ENCODE measurements around the gene COL16A1.

The COL16A1 gene

DNA sequence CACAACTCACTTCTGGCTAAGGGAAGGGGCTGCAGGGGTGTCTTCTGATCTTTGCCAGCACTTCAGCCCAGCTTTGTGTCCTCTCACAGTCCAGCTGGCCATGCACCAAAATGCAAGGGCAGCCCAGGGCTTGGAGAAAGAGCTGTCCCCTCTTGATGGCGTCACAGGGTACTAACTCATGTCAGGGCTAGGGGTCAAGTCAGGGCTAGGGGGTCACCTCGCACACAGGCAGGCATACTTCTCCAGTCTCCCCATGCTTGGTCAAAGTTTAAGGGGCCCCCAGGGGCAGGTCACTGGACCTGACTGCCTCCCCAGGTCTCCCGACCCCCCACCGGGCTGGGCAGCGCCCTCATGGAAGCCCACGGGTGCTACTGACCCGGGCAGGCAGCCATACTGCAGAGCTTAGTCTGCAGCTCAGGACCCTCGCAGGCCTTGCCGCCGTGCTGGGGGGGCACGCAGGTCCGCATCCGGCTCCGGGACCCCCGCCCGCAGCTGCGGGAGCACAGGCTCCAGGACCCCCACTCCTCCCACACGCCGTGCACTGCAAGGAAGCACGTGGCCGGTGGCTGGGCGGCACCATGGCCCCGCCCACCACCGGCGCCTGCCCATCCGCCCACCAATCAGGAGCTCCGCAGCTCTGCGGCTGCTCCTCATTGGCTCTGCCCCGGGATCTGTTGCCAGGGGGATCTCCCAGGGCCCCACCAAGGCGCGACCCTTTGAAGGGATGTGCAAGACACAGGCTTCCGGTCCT is 38.8 kb upstream of the COL16A1 start:
- H3K27me3 Mint-ChIP-seq, result no peaks in the 10 kb centered on the region
- no peaks in the 10 kb centered on the region for H3K36me3 Mint-ChIP-seq
- H3K27ac Mint-ChIP-seq, result no peak overlapping the region
- no peak for ATAC-seq
- H3K4me1 Mint-ChIP-seq, result peaks cover 67% of the 10 kb centered on the region
- no peak overlapping the region for H3K4me3 Mint-ChIP-seq
- H3K9me3 Mint-ChIP-seq, result no peaks in the 10 kb centered on the region

DNA sequence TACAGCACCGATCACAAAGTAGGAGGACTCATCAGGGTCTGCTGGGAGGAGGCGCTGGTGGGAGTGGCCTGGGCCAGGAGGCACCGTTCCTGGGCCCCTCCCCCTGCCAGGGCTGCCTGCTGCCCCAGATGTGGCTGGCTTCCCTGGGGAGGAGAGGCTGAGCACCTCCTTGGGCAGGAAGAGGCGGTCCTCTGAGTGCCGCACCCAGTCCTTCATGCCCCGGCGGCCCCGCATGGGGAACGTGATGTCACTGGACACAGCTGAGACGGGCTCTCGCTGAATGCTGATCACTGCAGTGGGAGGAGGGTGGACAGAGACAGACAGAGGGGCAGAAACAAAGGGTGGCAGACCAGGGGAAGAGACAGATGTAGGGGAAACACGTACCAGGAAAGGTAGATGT is 35.5 kb upstream of the COL16A1 start:
- ATAC-seq, result peak; percentile 80
- no peaks in the 10 kb centered on the region for H3K27me3 Mint-ChIP-seq
- no peaks in the 10 kb centered on the region for H3K9me3 Mint-ChIP-seq
- H3K4me3 Mint-ChIP-seq, result peak overlapping the region; percentile 55
- H3K4me1 Mint-ChIP-seq, result peaks cover 38% of the 10 kb centered on the region
- peak overlapping the region; percentile 74 for H3K27ac Mint-ChIP-seq
- H3K36me3 Mint-ChIP-seq, result no peaks in the 10 kb centered on the region

DNA sequence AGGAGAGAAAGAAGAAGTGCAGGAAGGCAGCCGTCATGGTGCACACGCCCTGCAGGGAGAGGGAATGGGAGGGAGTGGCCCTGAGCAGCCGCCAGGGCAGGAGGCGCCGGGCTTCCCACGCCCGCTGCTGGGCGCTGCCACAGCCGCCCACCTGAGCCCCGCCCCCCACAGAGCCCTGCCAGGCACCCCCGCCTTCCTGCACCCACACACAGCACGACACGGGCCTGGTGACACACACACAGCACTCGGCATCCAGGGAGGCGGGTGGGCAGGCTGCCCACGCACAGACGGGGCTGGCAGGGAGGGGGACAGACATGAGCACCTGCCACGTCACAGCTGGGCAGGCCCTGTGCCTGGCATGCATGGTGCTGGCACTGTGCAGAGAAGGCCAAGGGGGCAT is 32.9 kb upstream of the COL16A1 start:
- Mint-ChIP-seq H3K4me3 (no peak overlapping the region), H3K4me1 (peaks cover 27% of the 10 kb centered on the region)

DNA sequence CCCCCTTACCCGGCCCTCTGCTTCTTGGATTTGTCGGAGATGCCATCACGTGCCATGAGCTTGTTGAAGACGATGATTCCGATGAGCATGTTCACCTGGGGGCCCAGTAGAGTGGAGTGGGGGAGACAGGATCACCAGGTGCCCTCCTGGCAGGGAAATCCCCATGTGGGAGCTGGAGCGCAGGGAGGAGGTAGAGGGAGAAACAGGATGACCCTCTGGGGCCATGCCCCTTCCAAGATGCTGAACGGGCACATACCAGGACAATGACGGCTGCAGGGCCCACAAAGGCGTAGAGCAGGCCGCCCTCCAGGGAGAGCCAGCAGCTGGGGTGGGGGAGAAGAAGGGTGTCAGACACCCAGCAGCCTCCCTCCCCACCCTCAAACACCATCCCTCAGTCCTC is 31.8 kb upstream of the COL16A1 start:
- Mint-ChIP-seq H3K4me3 (no peak overlapping the region), H3K36me3 (no peaks in the 10 kb centered on the region), H3K27ac (no peak overlapping the region), H3K9me3 (no peaks in the 10 kb centered on the region), H3K4me1 (peaks cover 24% of the 10 kb centered on the region), H3K27me3 (peaks cover 9% of the 10 kb centered on the region)
- ATAC-seq, result no peak

More for the DNA sequence above, 32.9 kb upstream of the COL16A1 start:
- peaks cover 9% of the 10 kb centered on the region for H3K27me3 Mint-ChIP-seq
- H3K9me3 Mint-ChIP-seq, result no peaks in the 10 kb centered on the region
- H3K27ac Mint-ChIP-seq, result no peak overlapping the region
- no peak for ATAC-seq
- H3K36me3 Mint-ChIP-seq, result no peaks in the 10 kb centered on the region

DNA sequence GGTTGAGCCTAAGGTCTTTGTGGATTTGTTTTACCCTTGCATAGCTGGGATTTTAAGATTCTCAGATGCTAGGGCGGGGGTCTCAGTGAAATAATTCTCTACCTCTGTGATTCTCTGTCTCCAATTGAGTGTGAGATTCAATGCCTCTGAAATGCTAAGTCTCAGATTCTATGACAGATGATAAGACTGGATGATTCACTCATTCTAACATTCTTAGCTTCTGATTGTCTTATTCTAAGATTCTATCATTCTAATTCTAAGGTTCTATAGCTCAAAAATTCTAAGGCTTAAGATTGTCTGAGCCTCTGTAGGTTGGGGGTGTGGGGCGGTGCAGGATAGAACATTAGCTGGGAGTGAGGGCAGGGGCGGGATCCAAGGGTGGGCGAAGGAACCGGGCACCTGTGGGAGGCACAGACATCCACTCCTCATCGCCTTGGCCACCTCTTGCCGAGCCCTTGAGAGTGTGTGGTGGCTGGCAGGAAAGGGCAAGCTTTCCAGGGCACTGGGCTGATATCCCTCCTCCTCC is 30.8 kb upstream of the COL16A1 start:
- Mint-ChIP-seq H3K27ac (no peak overlapping the region), H3K36me3 (no peaks in the 10 kb centered on the region), H3K27me3 (peaks cover 11% of the 10 kb centered on the region), H3K4me1 (peaks cover 15% of the 10 kb centered on the region), H3K9me3 (no peaks in the 10 kb centered on the region), H3K4me3 (no peak overlapping the region)
- no peak for ATAC-seq

DNA sequence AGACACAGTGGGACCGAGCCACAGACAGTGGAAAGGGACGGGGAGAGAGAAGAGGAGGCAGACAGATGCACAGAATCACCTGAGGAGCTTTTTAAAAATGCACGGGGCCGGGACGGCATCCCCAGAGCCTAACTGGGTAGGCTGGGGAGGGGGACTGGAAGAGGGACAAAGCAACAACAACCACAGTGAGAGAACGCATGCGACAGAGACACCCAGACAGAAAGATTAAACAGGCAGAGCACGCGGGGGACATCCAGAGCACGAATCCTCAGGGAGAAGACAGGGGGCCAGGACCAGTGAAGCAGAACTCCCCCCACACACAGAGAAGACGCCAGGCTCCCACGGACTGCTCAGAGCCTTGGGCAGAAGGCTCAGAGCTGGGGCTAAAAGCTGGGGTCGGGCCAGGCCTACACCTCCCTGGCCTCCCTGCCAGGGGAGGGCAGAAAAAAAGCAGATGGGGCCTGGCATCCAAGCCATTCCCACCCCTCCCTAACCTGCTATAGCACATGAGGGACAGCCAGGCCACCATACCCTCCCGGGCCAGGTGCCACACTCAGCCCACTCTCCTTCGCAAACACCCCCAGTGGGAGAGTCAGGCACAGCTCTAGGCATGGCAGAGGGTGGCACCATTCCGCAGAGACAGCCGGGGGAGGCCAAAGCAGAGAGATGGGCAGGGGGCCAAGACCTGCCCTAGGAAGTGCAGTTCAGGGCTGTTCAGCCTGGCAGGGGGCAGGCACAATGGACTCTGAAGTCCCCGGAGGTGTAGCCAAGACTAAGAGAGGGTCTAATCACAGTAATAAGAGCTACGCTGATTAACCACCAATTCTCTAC is 29.8 kb upstream of the COL16A1 start:
- H3K4me3 Mint-ChIP-seq, result no peak overlapping the region

DNA sequence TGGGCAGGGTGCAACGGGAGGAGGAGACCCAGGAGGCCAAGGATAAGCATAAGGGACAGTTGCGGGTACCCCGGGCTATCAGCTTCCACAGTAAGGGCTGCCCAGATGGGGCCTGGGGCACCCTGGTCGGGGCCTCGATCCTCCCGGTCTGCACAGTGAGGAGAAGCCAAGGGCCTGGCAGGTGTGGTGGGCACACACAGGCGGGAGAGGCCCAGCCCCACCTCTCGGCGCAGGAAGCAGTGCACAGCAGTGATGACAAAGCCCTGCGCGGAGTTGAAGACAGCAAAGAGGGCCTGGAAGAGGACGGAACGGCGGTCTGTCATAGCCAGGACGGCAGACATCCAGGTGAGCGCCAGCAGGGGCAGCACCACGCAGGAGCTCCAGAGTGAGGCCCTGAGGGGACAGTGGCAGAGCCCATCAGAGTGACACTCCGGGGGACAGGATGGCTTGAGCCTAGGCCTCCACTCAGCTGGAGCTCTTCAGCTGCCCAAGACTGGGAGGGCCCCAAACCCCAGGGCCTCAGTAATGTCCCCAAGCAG is 29.0 kb upstream of the COL16A1 start:
- H3K27me3 Mint-ChIP-seq, result peaks cover 18% of the 10 kb centered on the region
- no peak overlapping the region for H3K27ac Mint-ChIP-seq
- no peak for ATAC-seq
- H3K4me3 Mint-ChIP-seq, result no peak overlapping the region
- no peaks in the 10 kb centered on the region for H3K36me3 Mint-ChIP-seq
- H3K9me3 Mint-ChIP-seq, result no peaks in the 10 kb centered on the region
- H3K4me1 Mint-ChIP-seq, result peaks cover 4% of the 10 kb centered on the region

More for the DNA sequence above, 29.8 kb upstream of the COL16A1 start:
- peaks cover 18% of the 10 kb centered on the region for H3K27me3 Mint-ChIP-seq
- no peak for ATAC-seq
- no peak overlapping the region for H3K27ac Mint-ChIP-seq
- H3K36me3 Mint-ChIP-seq, result no peaks in the 10 kb centered on the region
- no peaks in the 10 kb centered on the region for H3K9me3 Mint-ChIP-seq
- H3K4me1 Mint-ChIP-seq, result peaks cover 5% of the 10 kb centered on the region

DNA sequence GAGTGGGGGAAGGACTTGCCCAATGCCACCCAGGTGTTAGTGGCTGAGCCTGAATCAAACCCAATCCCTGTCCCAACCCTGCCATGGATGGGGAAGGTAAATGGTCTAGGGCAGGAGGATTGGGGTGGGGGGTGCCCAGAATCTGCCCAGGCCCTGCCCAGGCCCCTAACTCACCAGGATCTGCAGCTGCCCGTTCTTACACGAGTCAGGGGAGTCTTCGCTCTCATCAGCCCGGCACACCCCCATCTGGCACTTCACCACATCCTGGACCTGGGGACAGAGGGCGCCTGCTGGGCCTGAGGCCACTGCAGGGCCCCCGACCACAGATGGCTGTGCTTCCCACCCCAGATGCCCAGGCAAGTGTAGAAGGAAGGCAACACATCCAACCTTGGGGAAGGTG is 28.5 kb upstream of the COL16A1 start:
- H3K36me3 Mint-ChIP-seq, result no peaks in the 10 kb centered on the region
- no peak for ATAC-seq

DNA sequence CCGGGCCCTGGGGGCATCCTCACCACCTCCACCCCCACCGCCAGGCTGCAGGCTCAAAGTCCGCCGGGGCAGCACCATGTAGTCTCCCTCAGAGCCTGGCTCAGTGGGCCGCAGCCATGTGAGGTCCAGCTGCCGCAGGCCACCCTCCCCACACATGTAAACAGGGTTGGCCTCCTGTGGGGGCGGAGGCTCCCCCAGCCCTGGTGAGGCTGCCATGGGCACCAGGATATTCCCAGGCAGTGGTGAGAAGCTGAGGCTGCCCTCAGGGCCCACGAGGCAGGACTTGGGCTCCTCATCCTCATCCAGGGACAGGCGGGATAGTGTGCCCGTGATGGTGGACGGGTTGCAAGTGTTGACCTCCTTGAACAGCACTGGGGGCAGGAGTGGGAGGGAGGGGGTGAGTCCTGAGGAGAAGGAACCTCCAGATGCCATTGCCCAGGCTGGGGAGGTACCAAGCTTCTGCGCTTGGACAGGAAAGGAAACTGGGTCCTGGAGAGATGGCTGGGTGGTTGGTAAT is 27.3 kb upstream of the COL16A1 start:
- H3K36me3 Mint-ChIP-seq, result no peaks in the 10 kb centered on the region
- H3K27ac Mint-ChIP-seq, result no peak overlapping the region
- H3K4me1 Mint-ChIP-seq, result no peaks in the 10 kb centered on the region
- peaks cover 18% of the 10 kb centered on the region for H3K27me3 Mint-ChIP-seq
- no peaks in the 10 kb centered on the region for H3K9me3 Mint-ChIP-seq
- no peak overlapping the region for H3K4me3 Mint-ChIP-seq
- no peak for ATAC-seq

More for the DNA sequence above, 28.5 kb upstream of the COL16A1 start:
- no peak overlapping the region for H3K27ac Mint-ChIP-seq
- H3K4me1 Mint-ChIP-seq, result peaks cover 4% of the 10 kb centered on the region
- no peak overlapping the region for H3K4me3 Mint-ChIP-seq
- peaks cover 18% of the 10 kb centered on the region for H3K27me3 Mint-ChIP-seq
- H3K9me3 Mint-ChIP-seq, result no peaks in the 10 kb centered on the region

DNA sequence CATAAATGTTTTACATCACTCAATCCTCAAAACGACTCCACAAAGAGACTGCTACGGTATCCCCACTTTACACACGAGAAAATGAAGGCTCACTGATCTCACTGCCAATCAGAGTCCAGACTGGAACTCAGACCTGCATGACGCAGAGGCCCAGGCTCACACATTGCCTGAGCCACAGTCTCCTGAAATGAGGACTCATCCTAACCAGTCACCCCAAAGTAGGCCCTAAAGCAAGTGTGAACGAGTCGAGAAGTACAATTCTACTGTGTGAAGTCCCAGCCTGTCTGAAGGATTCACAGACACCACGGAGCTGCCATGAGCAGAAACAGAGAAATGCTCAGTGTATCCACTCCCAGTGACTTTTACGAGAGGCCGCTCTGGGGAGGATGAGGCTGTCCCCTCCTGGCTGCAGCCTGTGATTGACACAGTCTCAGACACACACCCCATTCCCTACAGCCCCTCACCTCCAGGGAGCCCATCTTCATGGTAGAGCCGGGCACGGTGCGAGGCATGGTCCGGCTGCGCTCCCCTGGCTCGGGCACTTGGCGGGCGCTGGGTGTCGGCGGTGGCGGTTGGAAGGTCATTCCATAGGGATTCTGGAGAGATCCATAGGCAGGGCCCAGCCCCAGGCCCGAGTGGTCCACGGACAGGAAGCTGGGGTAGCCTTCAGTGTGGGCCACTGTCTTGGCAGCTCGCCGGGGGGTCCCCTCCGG is 26.7 kb upstream of the COL16A1 start:
- Mint-ChIP-seq H3K4me1 (no peaks in the 10 kb centered on the region), H3K27me3 (peaks cover 18% of the 10 kb centered on the region), H3K27ac (no peak overlapping the region), H3K36me3 (no peaks in the 10 kb centered on the region), H3K4me3 (no peak overlapping the region), H3K9me3 (no peaks in the 10 kb centered on the region)
- no peak for ATAC-seq

DNA sequence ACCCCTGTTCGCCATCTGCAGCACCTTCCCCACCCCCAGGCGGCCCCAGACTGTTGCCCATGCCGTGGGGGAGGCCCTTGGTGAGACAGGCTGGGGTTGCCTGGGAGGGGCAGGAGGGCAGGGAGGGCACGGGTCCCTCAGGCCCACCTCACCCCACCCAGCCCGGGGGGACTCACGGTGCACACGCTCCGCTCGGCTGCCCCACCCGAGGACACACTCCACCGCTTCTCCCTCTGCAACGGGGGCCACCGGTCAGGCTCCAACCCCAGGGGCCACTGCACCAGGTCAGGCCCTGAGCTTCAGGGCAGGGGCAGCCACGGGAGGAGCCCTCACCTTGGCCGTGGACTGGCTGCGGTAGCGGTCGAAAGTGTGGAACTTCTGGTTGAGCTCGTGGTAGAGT is 24.0 kb upstream of the COL16A1 start:
- Mint-ChIP-seq H3K27me3 (peaks cover 12% of the 10 kb centered on the region), H3K36me3 (no peaks in the 10 kb centered on the region), H3K4me1 (no peaks in the 10 kb centered on the region), H3K27ac (no peak overlapping the region), H3K9me3 (no peaks in the 10 kb centered on the region), H3K4me3 (no peak overlapping the region)
- peak; percentile 49 for ATAC-seq

DNA sequence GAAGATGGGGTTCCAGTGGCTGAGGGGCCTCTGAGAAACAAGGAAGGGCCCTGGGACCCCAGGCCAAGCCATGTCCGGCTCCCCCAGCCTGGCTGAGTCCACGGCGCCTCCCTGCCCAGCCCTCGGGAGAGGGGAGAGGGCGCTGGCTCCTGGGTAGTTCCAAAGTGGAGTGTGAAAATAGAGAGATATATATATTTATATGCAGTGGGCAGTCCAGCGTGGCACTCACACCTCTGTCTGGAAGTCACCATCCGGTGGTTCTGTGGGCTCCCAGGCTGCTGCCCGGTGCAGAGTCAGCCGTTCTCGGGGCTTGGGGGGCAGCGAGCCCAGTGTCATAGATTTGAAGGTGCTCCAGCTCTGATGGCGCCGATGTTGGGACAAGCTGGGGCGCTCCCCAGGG is 23.4 kb upstream of the COL16A1 start:
- Mint-ChIP-seq H3K9me3 (no peaks in the 10 kb centered on the region), H3K4me1 (no peaks in the 10 kb centered on the region), H3K27ac (no peak overlapping the region), H3K36me3 (no peaks in the 10 kb centered on the region), H3K27me3 (peaks cover 16% of the 10 kb centered on the region), H3K4me3 (no peak overlapping the region)
- no peak for ATAC-seq

DNA sequence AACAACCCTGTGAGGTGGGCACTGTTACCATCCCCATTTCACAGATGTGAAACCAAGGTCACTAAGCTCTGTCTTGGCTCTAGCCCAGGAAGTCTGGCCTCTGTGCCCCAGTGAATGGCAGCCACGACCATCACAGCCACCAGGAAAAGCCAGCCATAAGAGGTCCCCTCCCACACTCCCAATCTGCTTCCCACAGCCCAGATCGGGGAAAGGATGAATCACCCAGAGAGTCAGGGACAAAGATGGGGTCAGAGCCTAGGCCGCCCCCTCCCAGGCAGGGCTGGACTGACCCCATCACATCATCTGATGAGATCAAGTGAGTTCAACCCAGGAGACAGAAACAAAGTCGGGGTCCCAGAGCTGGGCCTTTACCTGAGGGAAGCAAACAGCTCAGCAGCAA is 22.9 kb upstream of the COL16A1 start:
- no peak overlapping the region for H3K4me3 Mint-ChIP-seq

DNA sequence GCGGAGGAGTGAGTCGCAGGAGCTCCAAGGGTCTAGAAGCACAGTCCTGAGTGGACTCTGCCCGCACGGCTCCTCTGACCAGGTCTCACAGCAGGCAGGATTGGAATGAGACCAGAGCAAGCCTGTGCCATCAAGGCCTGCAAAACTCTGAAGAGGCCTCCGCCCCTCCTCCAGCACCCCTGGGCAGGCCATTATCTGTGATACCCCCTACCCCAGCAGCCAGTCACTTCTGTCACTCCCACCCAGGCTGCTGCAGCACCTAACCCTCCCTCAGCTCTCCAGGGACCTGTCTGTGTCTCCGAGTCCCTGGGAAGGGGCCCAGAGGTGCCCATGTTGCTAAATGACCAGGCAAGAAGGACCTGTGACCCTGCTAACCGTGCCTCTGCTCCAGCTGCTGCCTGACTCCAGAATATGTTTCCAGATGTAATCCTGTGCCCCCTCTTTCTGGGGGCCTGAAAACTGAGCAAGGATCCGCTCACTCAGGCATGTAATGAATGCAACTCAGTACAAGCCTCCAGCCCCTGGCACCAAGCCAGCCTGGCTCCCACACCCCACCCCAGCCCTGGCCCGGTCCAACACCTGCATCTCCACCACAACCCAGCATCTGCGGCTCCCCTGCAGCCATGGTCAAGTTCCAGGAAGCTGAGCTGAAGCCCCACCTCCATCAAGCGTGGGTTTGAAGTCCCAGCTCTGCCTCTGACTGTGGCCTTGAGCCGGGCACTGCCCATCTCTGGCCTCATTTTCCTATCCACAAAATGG is 22.1 kb upstream of the COL16A1 start:
- Mint-ChIP-seq H3K4me3 (no peak overlapping the region), H3K27ac (no peak overlapping the region), H3K27me3 (peaks cover 18% of the 10 kb centered on the region), H3K36me3 (no peaks in the 10 kb centered on the region), H3K4me1 (no peaks in the 10 kb centered on the region), H3K9me3 (no peaks in the 10 kb centered on the region)
- no peak for ATAC-seq

More for the DNA sequence above, 22.9 kb upstream of the COL16A1 start:
- Mint-ChIP-seq H3K27ac (no peak overlapping the region), H3K27me3 (peaks cover 16% of the 10 kb centered on the region), H3K9me3 (no peaks in the 10 kb centered on the region), H3K4me1 (no peaks in the 10 kb centered on the region), H3K36me3 (no peaks in the 10 kb centered on the region)
- no peak for ATAC-seq
